ENCODE data around the gene REEP1. TPM values are rescaled to one million over a fixed set of nuclear protein-coding genes. Genes with fewer than 3 reads are reported as not detected.
"Not testable (repeated sequence)": the region's sequence is repeated elsewhere in the genome, so short reads cannot be mapped to it uniquely, and the experiment has no call there.

The REEP1 gene
- total RNA-seq, 2 experiments from 2014 or later = 0.23 to 0.25 TPM

DNA sequence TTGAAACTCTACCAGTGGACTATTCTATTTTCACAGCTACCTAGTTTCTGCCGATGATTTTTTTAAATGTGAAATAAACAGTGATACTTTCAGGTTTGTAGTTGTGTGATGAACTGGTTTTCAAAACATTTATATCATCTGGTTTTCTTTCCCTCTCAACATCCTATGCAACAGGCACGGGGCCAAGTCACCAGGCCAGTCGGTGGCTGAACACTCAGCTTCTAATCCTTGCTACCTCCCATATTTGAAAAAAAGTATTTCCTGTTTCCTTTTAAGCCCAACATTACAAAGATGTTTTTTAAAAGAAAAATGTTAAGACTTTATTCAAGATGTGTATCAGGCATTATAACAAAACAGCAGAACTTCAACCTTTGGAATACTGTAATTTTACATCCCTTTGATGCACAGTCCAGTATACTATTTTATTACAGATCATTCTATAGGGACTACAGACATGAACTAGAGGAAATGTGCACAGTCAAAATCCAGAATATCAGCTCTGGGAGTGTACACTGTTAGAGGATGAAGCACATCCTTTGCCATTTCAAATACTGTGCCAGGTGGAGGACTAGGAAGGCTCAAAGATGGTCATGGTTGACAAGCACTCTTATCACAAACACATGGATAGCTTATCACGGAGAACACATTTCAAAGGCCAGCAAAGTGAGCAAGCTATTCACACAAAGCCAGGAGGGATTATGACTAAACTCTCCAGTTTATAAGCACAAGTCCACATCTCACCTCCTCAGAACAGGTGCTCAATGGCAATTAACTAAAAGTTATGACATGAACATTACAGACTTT lies 123.5 kb downstream of the REEP1 start:
- CTCF ChIA-PET = no interaction called here
- POLR2A ChIA-PET = interaction anchor here (0.6 kb wide), 1 partner anchor 627 kb away, joined by 4 read pairs; no protein-coding TSS in a partner anchor

DNA sequence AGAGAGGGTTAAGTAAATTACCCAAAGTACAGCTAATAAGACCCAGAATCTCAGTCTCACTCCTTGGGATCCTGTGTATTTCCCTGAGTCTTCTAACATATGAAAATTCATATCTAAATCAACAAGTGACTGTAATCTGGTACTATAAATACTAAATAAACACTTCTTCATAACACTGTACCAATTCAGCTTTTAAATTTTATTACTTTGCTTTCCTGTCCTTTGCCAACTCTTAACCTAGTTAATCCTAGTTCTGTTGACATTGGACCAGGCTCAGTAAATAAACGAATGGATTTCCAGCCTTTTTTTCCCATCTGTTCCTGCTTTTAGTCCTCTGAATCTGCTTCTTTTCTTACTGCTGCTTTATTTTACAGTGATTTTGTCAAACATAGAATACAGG lies 124.4 kb downstream of the REEP1 start:
- POLR2A ChIA-PET = no interaction called here

DNA sequence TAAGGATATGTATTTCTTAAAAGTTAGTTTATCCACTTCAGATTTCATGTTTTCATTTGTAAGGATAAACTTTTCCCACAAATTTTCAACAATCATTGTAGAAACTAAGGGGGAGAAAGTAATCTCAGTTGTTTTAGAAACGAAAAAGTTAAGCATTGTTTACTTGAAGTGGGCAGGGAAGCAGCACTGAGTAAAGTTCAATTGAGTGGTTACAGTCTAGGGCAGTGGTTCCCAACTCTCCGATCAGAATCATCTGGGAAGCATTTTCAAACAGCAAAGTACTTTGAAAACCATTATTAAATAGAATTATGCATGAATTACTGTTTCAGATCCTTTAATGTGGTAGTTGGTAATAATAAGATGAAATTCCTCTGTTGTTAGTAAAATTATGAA lies 125.6 kb downstream of the REEP1 start:
- CTCF ChIA-PET = no interaction called here
- POLR2A ChIA-PET = no interaction called here

More for the DNA sequence above, 124.4 kb downstream of the REEP1 start:
- CTCF ChIA-PET = no interaction called here

DNA sequence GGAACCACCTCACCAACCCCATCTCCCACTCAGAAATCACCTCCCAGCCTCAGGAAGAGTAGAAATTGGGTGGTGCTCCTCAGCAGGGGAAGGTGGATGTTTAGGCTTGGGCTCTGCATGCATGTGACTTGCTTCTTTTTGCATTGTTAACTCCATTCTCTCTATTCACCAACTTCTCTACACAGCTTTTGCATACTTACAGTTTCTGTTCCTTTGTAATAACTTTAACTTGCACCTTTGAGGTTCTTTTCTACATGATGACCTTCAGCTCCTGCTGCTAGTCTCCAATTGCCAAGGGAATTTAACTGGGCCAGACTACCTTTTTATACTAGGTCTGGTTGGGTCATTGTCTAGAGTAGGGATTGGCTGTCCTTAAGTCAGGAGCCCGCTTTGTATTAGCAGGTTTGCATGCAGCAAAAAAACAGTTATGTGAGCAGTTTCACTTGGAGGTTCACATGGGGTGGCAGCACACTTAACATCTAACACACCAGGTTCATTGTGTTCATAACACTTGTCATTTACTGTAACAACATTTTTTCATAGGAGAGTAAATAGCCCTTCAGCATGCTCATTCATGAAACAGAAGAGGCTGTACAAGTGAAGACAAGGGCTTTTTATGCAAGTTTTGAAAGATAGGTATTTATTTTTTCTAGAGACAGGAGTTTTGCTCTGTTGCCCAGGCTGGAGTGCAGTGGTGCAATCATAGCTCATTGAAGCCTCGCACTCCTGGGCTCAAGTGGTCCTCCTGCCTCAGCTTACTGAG lies 126.2 kb downstream of the REEP1 start:
- CTCF ChIA-PET = no interaction called here
- POLR2A ChIA-PET = no interaction called here

DNA sequence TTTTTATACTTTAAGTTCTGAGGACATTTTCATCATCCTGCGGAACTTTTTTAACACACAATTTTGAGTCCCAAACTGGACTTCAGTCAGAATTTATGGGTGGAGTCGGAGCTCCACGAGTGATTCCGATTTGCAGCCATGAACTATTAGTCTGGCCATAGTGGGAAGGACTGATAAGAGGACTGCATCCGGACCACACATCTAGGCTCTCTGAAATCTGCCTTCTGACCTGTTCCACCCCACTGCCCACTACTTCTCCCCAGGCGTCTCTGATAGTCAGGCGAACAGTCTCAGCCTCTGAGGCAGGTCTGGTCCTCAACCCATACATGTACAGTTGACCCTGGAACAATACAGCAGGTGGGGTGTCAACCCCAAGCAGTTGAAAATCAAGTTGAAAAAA lies 133.0 kb downstream of the REEP1 start:
- ChIA-PET CTCF (no interaction called here), POLR2A (interaction anchor here (1.2 kb wide), 1 partner anchor 10 kb away, joined by 6 read pairs; the partner anchor contains the start of gene IMMT)

DNA sequence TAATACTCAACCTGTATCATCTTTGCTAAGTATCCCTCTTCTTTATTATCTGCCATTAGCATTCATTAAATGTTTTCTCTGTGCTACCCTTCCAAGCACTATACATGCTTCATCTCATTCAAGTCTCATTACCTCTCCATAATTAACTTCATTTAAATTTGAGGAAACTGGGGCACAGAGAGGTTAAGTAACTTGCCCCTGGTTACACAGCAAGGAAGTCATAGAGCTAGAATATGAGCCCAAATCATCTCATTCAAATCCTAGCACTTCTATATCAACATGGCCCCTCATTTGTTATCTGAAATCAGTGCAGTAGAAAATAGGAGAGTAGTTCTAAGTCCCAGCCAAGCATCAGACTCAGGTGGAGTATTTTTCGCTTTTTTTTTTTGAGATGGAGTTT lies 133.8 kb downstream of the REEP1 start:
- ChIA-PET CTCF (no interaction called here), POLR2A (interaction anchor here (0.8 to 1.2 kb wide), 2 partner anchors 9 to 237 kb away, joined by 4 to 6 read pairs; partner anchors contain the start of genes IMMT and KDM3A)

DNA sequence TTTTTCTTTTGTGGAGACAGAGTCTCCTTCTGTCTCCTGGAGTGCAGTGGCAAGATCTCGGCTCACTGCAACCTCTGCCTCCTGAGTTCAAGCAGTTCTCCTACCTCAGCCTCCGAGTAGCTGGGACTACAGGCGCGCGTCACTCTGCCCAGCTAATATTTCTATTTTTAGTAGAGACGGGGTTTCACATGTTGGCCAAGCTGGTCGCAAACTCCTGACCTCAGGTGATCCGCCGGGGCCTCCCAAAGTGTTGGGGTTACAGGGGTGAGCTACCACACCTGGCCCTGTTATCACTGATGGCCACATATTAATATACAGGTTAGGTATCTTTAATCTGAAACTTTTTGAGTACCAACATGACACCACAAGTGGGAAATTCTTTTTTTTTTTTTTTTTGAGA lies 134.7 kb downstream of the REEP1 start:
- ChIA-PET POLR2A (no interaction called here), CTCF (no interaction called here)

DNA sequence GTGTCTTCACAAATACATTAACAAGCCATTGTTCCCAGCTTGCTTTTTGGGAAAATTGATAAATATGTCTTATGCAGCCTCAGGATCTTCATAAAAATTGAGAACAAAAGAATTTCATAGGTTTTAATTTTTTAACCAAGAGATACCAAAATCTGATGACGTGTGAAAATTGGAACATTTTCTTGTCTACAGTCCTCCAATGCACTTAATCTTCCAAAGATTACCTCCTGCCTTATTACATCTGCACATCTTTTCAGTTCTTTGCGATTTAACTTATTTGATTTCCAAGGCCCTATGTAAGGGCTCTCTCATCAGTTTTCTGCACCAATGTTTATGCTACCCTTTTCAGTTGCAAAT lies 135.1 kb downstream of the REEP1 start:
- ChIA-PET POLR2A (no interaction called here), CTCF (no interaction called here)

DNA sequence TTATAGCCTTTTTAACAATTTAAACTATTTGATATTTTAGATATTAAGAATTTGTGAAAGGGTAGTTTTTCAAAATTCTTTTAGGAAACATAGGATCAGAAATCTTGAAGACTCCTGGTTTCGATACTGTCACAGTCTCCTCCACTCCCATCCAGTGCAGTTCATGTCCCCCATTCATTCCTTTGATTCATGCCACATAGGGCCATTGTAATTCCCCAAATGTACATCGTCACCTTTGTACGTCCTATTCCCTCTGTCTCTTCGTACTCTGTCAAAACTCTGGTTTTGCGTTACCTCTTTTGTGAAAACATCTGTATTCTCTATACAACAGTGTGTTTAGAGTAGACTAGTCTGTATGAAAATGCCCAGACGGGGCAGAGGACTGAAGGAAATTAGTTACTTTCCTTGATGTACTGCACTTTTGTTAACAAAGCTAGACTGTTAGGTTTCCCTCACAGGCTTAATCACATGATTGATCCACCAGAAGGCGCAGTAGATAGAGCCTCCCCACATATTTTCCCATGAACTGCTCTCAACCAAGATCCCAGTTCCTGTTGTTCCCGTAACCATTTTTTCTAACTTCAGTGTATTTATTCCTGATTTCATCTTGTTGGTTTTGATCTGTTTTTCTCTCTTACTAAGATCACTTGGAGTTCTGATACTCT lies 135.6 kb downstream of the REEP1 start:
- ChIA-PET CTCF (no interaction called here), POLR2A (no interaction called here)

DNA sequence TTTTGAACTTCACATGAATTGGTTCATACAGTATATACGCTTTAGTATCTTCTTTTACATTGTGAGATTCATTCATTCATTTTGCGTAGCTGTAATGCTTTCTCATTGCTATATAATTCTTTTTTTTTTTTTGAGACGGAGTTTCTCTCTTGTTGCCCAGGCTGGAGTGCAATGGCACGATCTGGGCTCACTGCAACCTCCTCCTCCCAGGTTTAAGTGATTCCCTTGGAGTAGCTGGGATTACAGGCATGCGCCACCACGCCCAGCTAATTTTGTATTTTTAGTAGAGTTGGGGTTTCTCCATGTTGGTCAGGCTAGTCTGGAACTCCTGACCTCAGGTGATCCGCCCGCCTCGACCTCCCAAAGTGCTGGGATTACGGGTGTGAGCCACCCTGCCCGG lies 136.9 kb downstream of the REEP1 start:
- POLR2A ChIA-PET, CTCF ChIA-PET: not testable (repeated sequence)

DNA sequence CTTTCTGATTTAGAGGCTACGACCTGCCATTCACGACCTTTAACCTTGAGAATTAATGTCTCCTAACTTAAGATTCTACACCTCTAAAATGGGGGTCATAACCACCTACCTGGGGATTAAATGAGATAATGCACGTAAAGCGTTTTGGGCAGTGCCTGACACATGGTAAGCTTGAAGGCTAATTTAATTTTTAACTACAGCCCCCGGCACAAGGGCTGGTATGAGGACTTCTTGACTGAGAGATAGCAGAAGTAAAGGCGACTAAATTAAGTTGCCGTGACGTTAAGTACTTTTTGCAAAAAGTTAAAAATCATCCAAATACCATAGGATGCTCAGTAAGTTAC lies 137.6 kb downstream of the REEP1 start:
- POLR2A ChIA-PET = interaction anchor here (0.8 to 0.9 kb wide), 2 partner anchors 137 to 241 kb away, joined by 3 read pairs; partner anchors contain the start of genes KDM3A and REEP1
- CTCF ChIA-PET = no interaction called here

DNA sequence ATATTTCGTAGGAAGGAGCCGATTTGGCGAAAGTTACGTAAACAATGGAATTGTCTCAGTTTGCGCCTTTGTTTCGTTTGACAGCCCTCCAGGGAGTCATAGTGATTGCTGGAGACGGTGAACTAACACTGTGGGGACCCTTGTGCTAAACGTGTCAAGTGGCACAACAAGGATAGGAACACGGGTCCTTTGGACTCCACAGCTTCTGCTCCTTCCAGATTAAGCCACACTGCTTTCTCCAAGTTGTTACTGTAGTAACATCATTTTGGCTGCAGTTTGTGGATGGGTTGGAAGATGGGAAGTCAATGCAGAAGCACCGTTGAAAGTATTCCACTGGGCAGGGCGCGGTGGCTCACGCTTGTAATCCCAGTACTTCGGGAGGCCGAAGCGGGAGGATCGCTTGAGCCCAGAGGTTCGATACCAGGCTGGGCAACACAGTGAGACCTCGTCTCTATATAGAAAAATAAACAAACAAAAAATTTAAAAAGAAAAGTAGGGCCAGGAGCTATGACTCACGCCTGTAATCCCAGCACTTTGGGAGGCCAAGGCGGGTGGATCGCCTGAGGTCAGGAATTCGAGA lies 141.5 kb downstream of the REEP1 start:
- ChIA-PET CTCF (interaction anchor here (1.1 to 2.2 kb wide), 2 partner anchors 10 to 117 kb away, joined by 3 to 10 read pairs; no protein-coding TSS in a partner anchor), POLR2A (interaction anchor here (1.2 to 2.3 kb wide), 4 partner anchors 8 to 246 kb away, joined by 6 to 7 read pairs (median 6); no protein-coding TSS in a partner anchor)

DNA sequence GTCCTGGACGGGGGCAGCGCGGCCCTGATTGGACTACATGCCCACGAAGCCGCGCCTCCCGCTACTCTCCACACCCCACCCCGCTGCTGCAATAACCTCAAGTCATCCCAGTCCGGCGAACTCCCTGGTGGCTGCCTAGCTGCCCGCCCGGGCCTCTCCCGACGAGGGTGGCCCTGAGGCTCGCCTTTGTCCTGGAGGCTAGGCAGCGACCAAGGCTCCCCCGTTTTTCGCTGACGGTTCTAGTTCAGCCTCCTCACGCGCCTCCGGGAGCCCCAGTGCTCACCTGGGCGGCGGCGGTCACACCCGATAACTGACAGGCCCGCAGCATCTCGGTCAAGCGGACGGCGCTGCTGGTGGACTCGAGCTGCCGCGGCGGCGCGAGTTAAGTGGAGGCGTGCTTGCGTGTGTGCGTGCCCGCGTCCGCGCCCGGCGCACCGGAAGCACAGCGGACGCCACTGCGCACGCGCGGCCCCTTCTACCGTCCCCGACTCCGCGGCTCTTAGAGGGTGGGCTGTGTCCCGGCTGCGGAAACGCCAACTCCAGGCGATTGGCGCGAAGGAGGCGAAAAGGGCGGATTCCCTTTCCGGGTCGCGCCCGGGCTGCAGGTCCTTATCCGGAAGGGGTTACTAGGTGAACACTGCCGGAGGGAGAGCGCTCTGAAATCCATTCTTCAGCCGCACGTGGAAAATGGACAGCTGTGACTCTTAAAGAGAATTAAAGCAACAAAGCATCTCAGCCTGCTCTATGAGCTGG lies 142.2 kb downstream of the REEP1 start, which contains the start of gene IMMT:
IMMT (minus strand) TSS at position 408 of the 753 bp plus-strand sequence; CDS start at position 328, 80 bp downstream.
- CTCF ChIA-PET = interaction anchor here (2.2 kb wide), 1 partner anchor 9 kb away, joined by 10 read pairs; no protein-coding TSS in a partner anchor
- POLR2A ChIA-PET = interaction anchor here (0.6 to 2.3 kb wide), 5 partner anchors 9 to 247 kb away, joined by 3 to 7 read pairs (median 6); partner anchors contain the start of gene POLR1A

DNA sequence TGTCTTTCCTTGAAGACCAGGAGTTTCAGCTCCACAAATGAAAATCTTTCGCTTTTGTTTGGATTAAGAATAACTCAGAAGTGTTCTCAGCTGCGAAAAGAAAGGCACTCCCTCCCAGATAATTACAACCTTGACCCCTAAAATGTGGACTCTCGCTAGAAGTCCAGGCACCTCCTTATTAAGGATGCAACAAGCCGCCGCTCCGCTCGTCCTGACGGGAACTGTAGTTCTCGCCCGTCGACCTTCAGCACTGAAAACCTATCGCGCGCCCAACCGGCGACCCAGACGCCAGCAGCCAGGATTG lies 142.7 kb downstream of the REEP1 start:
- ChIA-PET POLR2A (interaction anchor here (0.6 to 2.3 kb wide), 4 partner anchors 8 to 89 kb away, joined by 3 to 7 read pairs (median 6); partner anchors contain the start of gene POLR1A), CTCF (interaction anchor here (1.5 to 2.2 kb wide), 2 partner anchors 9 to 26 kb away, joined by 4 to 10 read pairs; no protein-coding TSS in a partner anchor)

DNA sequence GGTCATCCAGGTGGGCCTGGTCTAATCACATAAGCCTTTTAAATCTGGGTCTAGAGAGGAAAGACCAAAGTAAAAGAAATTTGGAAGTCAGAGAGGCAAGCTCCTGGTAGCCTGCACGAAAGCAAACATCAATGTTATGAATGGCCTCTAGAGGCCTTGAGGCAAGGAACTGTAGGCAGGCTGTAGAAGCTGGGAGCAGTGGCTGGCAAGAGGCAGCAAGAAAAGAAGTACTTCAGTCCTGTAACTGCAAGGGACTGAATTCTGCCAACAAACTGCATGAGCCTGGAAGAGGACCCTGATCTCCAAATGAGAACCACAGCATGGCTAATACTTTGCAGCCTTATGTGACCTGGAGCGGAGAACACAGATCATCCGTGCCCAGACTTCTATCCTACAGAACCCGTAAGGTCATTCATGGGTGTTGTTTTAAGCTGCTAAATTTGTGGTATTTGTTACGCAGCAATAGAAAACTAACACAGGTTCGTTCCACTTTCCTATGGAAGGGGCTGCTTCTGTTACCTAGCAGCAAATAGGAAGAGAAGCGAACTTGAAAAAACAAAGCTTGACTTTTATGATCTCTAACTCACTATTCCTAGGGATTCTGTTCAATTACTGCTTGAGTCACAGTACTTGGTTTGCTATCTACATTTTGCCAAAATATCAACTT lies 143.4 kb downstream of the REEP1 start:
- POLR2A ChIA-PET = interaction anchor here (2.3 kb wide), 1 partner anchor 10 kb away, joined by 6 read pairs; no protein-coding TSS in a partner anchor
- CTCF ChIA-PET = interaction anchor here (1.5 to 2.2 kb wide), 2 partner anchors 8 to 27 kb away, joined by 4 to 10 read pairs; no protein-coding TSS in a partner anchor

DNA sequence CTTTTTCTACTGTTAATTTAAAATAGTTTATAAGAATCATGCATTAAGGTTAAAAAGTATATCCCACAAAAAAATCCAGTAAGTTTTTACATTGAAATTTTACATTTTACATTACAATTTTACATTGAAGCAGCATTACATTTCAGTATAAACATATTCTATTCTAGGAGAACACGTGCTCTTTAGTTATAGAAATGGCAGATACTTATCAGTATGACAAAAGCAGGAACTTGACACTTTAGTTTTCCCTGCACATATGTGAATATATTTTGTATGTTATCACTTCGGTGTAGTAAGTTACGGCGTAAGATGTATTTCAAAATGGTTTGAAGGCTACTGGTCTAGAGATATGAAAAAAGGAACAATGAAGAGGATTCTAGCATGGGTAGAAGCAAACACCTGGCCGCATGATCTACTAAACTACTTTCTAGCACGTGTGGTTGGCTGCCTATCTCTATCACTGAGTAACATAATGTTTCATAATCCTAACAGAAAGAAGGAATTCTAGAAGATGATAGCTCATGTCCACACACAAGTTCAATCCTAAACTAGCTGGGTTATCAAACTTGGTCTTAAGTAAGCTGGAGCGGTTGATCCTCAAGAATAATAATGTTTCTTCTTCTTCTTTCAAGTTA lies 147.5 kb downstream of the REEP1 start:
- CTCF ChIA-PET = no interaction called here
- POLR2A ChIA-PET = interaction anchor here (0.6 to 0.7 kb wide), 2 partner anchors 70 to 303 kb away, joined by 3 read pairs; no protein-coding TSS in a partner anchor

DNA sequence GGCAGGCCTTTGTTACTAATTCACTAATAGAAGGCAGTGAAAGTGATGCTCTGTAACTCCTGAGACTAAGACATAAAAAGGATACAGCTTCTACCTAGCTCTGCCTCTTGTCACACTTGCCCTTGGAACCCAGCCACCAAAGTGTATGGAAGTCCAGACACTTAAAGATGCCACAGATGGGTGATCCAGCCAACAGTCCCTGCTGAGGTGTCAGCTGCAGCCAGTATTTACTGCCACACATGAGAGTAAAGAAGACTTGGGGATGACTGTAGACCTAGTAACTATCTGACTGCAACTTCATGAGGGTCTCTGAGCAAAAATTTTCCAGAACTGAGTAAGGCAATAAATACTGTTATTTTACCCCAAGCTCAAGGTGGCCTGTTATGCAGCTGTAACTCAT lies 151.0 kb downstream of the REEP1 start:
- ChIA-PET CTCF (interaction anchor here (1.5 kb wide), 1 partner anchor 9 kb away, joined by 10 read pairs; the partner anchor contains the start of gene IMMT), POLR2A (interaction anchor here (1.2 kb wide), 1 partner anchor 9 kb away, joined by 7 read pairs; the partner anchor contains the start of gene IMMT)

All from activated CD8-positive, alpha-beta memory T cell treated with anti-CD3 and anti-CD28 coated beads for 36 hours (primary cell).